Muscle of leg (tissue), 11 donors: ENCODE data around the gene MYO3B. TPM values are rescaled to one million over a fixed set of nuclear protein-coding genes. Genes with fewer than 3 reads are reported as not detected.

Source experiments
- DNase-seq: peaks from one replicate; pipeline ENCODE4 v3.0.0; 2013
- H3K27ac ChIP-seq: one replicate; pipeline ENCODE4 v1.5.1; 2013; ENCODE audit warnings: mild to moderate bottlenecking, low read length, control low read depth
- H3K27me3 ChIP-seq: one replicate; pipeline ENCODE4 v1.6.1; 2013; ENCODE audit warnings: low read length; ENCODE audit not compliant: control insufficient read depth, insufficient read depth
- H3K36me3 ChIP-seq: one replicate; pipeline ENCODE4 v1.6.1; 2013; ENCODE audit warnings: low read length; ENCODE audit not compliant: control insufficient read depth, insufficient read depth
- H3K4me1 ChIP-seq: one replicate; pipeline ENCODE4 v1.6.1; 2013; ENCODE audit warnings: low read length; ENCODE audit not compliant: control insufficient read depth, insufficient read depth
- H3K4me3 ChIP-seq: one replicate; pipeline ENCODE4 v1.5.1; 2013; ENCODE audit warnings: low read length, control low read depth
- H3K9me3 ChIP-seq: replicated peaks from 2 replicates; pipeline ENCODE4 v1.6.1; 2013; ENCODE audit warnings: low read depth, low read length; ENCODE audit not compliant: control insufficient read depth
- WGBS: methylation state at CpG from one replicate; pipeline ENCODE4 v1.1.5; 2013; ENCODE audit warnings: missing lambda C conversion rate; ENCODE audit not compliant: insufficient coverage; 5-methylcytosine and 5-hydroxymethylcytosine counted together
- polyA plus RNA-seq, 8 donors: library from polyadenylated mRNA; unstranded; fragments of 120-200 nt; gene quantifications; one replicate each; pipeline versions ENCODE4 v1.2.1 to v1.2.3, GENCODE V29; 2013; ENCODE audit warnings: inconsistent platforms in 1 of 8, low replicate concordance in 1 of 8; ENCODE audit not compliant: insufficient read length in 8 of 8, insufficient read depth in 1 of 8
- total RNA-seq: library from RNA; stranded (reverse); fragments of 120-200 nt; gene quantifications from one replicate; pipeline ENCODE4 v1.2.4, GENCODE V29; 2013

MYO3B gene
- total and polyA plus RNA-seq, 9 donors = 0.12 to 0.79 (median 0.18) TPM

- Histone ChIP-seq H3K4me3 (no peak overlapping the region), H3K36me3 (no peaks in the 10 kb centered on the region), H3K4me1 (peaks cover 34% of the 10 kb centered on the region), H3K27me3 (no peaks in the 10 kb centered on the region), H3K9me3 (no peaks in the 10 kb centered on the region), H3K27ac (no peak overlapping the region)
- no peak for DNase-seq
- 67% methylated on average over 1 of the region's 1 CpG for WGBS
These were observed 322.2 kb downstream of the MYO3B start for GRCh38 chr2:170500104-170500503.

GRCh38 chr2:170500770-170501169 is 322.8 kb downstream of the MYO3B start:
- Histone ChIP-seq H3K27me3 (no peaks in the 10 kb centered on the region), H3K4me3 (no peak overlapping the region), H3K36me3 (no peaks in the 10 kb centered on the region), H3K27ac (peak overlapping the region; percentile 38), H3K9me3 (no peaks in the 10 kb centered on the region), H3K4me1 (peaks cover 37% of the 10 kb centered on the region)
- peak; percentile 71 for DNase-seq
- 42% methylated on average over 3 of the region's 5 CpGs for WGBS

- Histone ChIP-seq H3K4me3 (no peak overlapping the region), H3K27me3 (no peaks in the 10 kb centered on the region), H3K4me1 (peaks cover 40% of the 10 kb centered on the region), H3K27ac (peak overlapping the region; percentile 69), H3K36me3 (no peaks in the 10 kb centered on the region), H3K9me3 (no peaks in the 10 kb centered on the region)
- DNase-seq = no peak
- WGBS = no CpG with 5 or more reads among the region's 6 CpGs
These were observed 323.6 kb downstream of the MYO3B start for GRCh38 chr2:170501421-170502043.

- H3K36me3 ChIP-seq = no peaks in the 10 kb centered on the region
- H3K27me3 ChIP-seq = no peaks in the 10 kb centered on the region
- peaks cover 49% of the 10 kb centered on the region for H3K4me1 ChIP-seq
- peak; percentile 50 for DNase-seq
- H3K27ac ChIP-seq = peak overlapping the region; percentile 69
- no peak overlapping the region for H3K4me3 ChIP-seq
- 37% methylated on average over 2 of the region's 8 CpGs for WGBS
- no peaks in the 10 kb centered on the region for H3K9me3 ChIP-seq
These were observed 324.6 kb downstream of the MYO3B start for GRCh38 chr2:170502361-170503130.

- H3K4me1 ChIP-seq = peaks cover 54% of the 10 kb centered on the region
- no peaks in the 10 kb centered on the region for H3K9me3 ChIP-seq
- H3K27me3 ChIP-seq = no peaks in the 10 kb centered on the region
- DNase-seq = no peak
- H3K4me3 ChIP-seq = no peak overlapping the region
- WGBS = no CpG with 5 or more reads among the region's 3 CpGs
- no peaks in the 10 kb centered on the region for H3K36me3 ChIP-seq
- no peak overlapping the region for H3K27ac ChIP-seq
These were observed 325.6 kb downstream of the MYO3B start for GRCh38 chr2:170503563-170503962.

GRCh38 chr2:170503971-170504809 is 326.2 kb downstream of the MYO3B start:
- H3K27me3 ChIP-seq = no peaks in the 10 kb centered on the region
- H3K27ac ChIP-seq = no peak overlapping the region
- no peak overlapping the region for H3K4me3 ChIP-seq
- H3K36me3 ChIP-seq = no peaks in the 10 kb centered on the region
- WGBS = 80% methylated on average over 1 of the region's 14 CpGs
- no peak for DNase-seq
- H3K9me3 ChIP-seq = no peaks in the 10 kb centered on the region
- peaks cover 54% of the 10 kb centered on the region for H3K4me1 ChIP-seq

GRCh38 chr2:170504810-170505145 is 326.8 kb downstream of the MYO3B start:
- no peak for DNase-seq
- Histone ChIP-seq H3K4me3 (no peak overlapping the region), H3K27me3 (no peaks in the 10 kb centered on the region), H3K4me1 (peaks cover 54% of the 10 kb centered on the region), H3K36me3 (no peaks in the 10 kb centered on the region), H3K9me3 (no peaks in the 10 kb centered on the region), H3K27ac (no peak overlapping the region)
- 17% methylated on average over 1 of the region's 4 CpGs for WGBS

GRCh38 chr2:170505631-170506275 is 327.8 kb downstream of the MYO3B start:
- Histone ChIP-seq H3K4me3 (no peak overlapping the region), H3K27me3 (no peaks in the 10 kb centered on the region), H3K36me3 (no peaks in the 10 kb centered on the region), H3K27ac (peak overlapping the region; percentile 10), H3K9me3 (no peaks in the 10 kb centered on the region), H3K4me1 (peaks cover 50% of the 10 kb centered on the region)
- peak; percentile 85 for DNase-seq
- WGBS = 18% methylated on average over 2 of the region's 6 CpGs

GRCh38 chr2:170509452-170510193 is 331.7 kb downstream of the MYO3B start:
- H3K27ac ChIP-seq = peak overlapping the region; percentile 47
- peak; percentile 82 for DNase-seq
- WGBS = 75% methylated on average over 6 of the region's 8 CpGs

More at GRCh38 chr2:170509452-170510193, 331.7 kb downstream of the MYO3B start:
- Histone ChIP-seq H3K36me3 (no peaks in the 10 kb centered on the region), H3K27me3 (no peaks in the 10 kb centered on the region), H3K4me3 (no peak overlapping the region), H3K9me3 (no peaks in the 10 kb centered on the region), H3K4me1 (peaks cover 36% of the 10 kb centered on the region)
